B cell (primary cell): ENCODE measurements around the gene MECR. TPM values are rescaled to one million over a fixed set of nuclear protein-coding genes. Genes with fewer than 3 reads are reported as not detected.
"Not testable (repeated sequence)": the region's sequence is repeated elsewhere in the genome, so short reads cannot be mapped to it uniquely, and the experiment has no call there.

Experiments used
- ATAC-seq: fragments of 200-7000 bp; cut with Tn5 transposase; one replicate; pipeline ENCODE4 v1.10.0; 2021; ENCODE audit warnings: low read depth, mild to moderate bottlenecking, moderate number of reproducible peaks, moderate library complexity
- CTCF ChIA-PET: fragments of 350-600 bp; sonication (Branson Sonifier 250); formaldehyde crosslinking; loops from one replicate; lab custom pipeline; 2021; ENCODE audit warnings: antibody characterized with exemption, inconsistent platforms; lab: Charles Lee
- POLR2A ChIA-PET: fragments of 350-600 bp; sonication (Branson Sonifier 250); formaldehyde crosslinking; loops from one replicate; lab custom pipeline; 2021; ENCODE audit warnings: antibody characterized with exemption; lab: Charles Lee
- DNase-seq: peaks from one replicate; pipeline ENCODE4 v3.0.0; 2013
- H2AFZ ChIP-seq: 2 replicates; pipeline ENCODE4 v1.6.1; 2012; ENCODE audit warnings: mild to moderate bottlenecking, low read depth, low read length; ENCODE audit not compliant: insufficient read depth, poor library complexity, severe bottlenecking
- H3K27ac ChIP-seq, 2 donors: 1 replicate in 1 of 2; 2 replicates in 1 of 2; pipeline ENCODE4 v1.5.1; 2012 to 2013; ENCODE audit warnings: low read length in 2 of 2, mild to moderate bottlenecking in 2 of 2, moderate library complexity in 1 of 2
- H3K27me3 ChIP-seq, 4 experiments: fragments of 200-600 bp in 1 of 4; sonication (generic) in 1 of 4; replicated peaks in 1 of 4; 1 replicate in 2 of 4; 2 replicates in 2 of 4; pipeline versions ENCODE4 v1.6.1 to v1.7.0; 2013 to 2016; ENCODE audit warnings: low read length in 3 of 4, mild to moderate bottlenecking in 2 of 4, mixed read lengths in 1 of 4, moderate library complexity in 1 of 4; ENCODE audit not compliant: insufficient read depth in 4 of 4, control insufficient read depth in 3 of 4; ENCODE audit errors: control extremely low read depth in 1 of 4
- H3K36me3 ChIP-seq, 2 experiments: replicated peaks in 1 of 2; 1 replicate in 1 of 2; 2 replicates in 1 of 2; pipeline versions ENCODE4 v1.6.1 to v1.7.1; 2013; ENCODE audit warnings: low read length in 1 of 2; ENCODE audit not compliant: insufficient read depth in 2 of 2, control insufficient read depth in 1 of 2; ENCODE audit errors: control extremely low read depth in 1 of 2, extremely low read depth in 1 of 2
- H3K4me1 ChIP-seq, 2 donors: fragments of 200-600 bp in 1 of 2; sonication (generic) in 1 of 2; 1 replicate in 1 of 2; 2 replicates in 1 of 2; pipeline versions ENCODE4 v1.5.1 to v1.6.1; 2013 to 2017; ENCODE audit warnings: low read length in 2 of 2; ENCODE audit not compliant: control insufficient read depth in 2 of 2, insufficient read depth in 2 of 2
- H3K4me2 ChIP-seq: replicated peaks from 2 replicates; pipeline ENCODE3; 2012; ENCODE audit warnings: mild to moderate bottlenecking, low read depth, low read length; ENCODE audit not compliant: poor library complexity, severe bottlenecking
- H3K4me3 ChIP-seq, 5 experiments: fragments of 200-600 bp in 1 of 5; sonication (generic) in 1 of 5; 1 replicate in 3 of 5; 2 replicates in 2 of 5; pipeline versions ENCODE4 v1.5.1 to v1.7.0; 2011 to 2016; ENCODE audit warnings: low read length in 4 of 5, mild to moderate bottlenecking in 4 of 5, low read depth in 2 of 5, control low read depth in 1 of 5, moderate library complexity in 1 of 5; ENCODE audit not compliant: insufficient read depth in 1 of 5; ENCODE audit errors: control extremely low read depth in 1 of 5, extremely low read depth in 1 of 5
- H3K79me2 ChIP-seq: fragments of 200-600 bp; sonication (generic); one replicate; pipeline ENCODE4 v1.6.0; 2016; ENCODE audit warnings: low read length; ENCODE audit not compliant: control insufficient read depth, insufficient read depth
- H3K9ac ChIP-seq: fragments of 200-600 bp; sonication (generic); 2 replicates; pipeline ENCODE4 v1.6.1; 2017; ENCODE audit warnings: mild to moderate bottlenecking, low read length, moderate library complexity
- H3K9me3 ChIP-seq, 3 donors: one replicate each; pipeline versions ENCODE4 v1.6.1 to v1.7.1; 2013; ENCODE audit warnings: low read length in 2 of 3; ENCODE audit not compliant: control insufficient read depth in 2 of 3, insufficient read depth in 1 of 3; ENCODE audit errors: control extremely low read depth in 1 of 3
- H4K20me1 ChIP-seq: 2 replicates; pipeline ENCODE4 v1.6.0; 2012; ENCODE audit warnings: mild to moderate bottlenecking, low read length; ENCODE audit not compliant: insufficient read depth, control insufficient read depth, poor library complexity, severe bottlenecking
- H3K27ac Mint-ChIP-seq: one replicate; pipeline ENCODE4 v1.8.0; 2021; ENCODE audit warnings: mixed read lengths
- H3K27me3 Mint-ChIP-seq: one replicate; pipeline ENCODE4 v1.8.0; 2021; ENCODE audit warnings: mixed read lengths
- H3K4me1 Mint-ChIP-seq: one replicate; pipeline ENCODE4 v1.8.0; 2021; ENCODE audit warnings: mixed read lengths
- H3K4me3 Mint-ChIP-seq: one replicate; pipeline ENCODE4 v1.8.0; 2021; ENCODE audit warnings: mixed read lengths
- H3K9me3 Mint-ChIP-seq: one replicate; pipeline ENCODE4 v1.8.0; 2022; ENCODE audit warnings: mixed read lengths; ENCODE audit not compliant: insufficient read depth
- EZH2 ChIP-seq: IDR thresholded peaks from 2 replicates; pipeline ENCODE4 v1.6.1; 2012; ENCODE audit warnings: borderline replicate concordance, low read depth, mild to moderate bottlenecking, moderate library complexity, low read length; ENCODE audit not compliant: insufficient read depth, poor library complexity, severe bottlenecking
- WGBS: methylation state at CpG from one replicate; pipeline ENCODE4 v1.1.5; 2013; ENCODE audit warnings: missing lambda C conversion rate; ENCODE audit not compliant: insufficient coverage; 5-methylcytosine and 5-hydroxymethylcytosine counted together
- intact Hi-C: fragments of 100-400 bp; cut with micrococcal nuclease; formaldehyde crosslinking; loops from one replicate; pipeline ENCODE4 v1.10.0; 2022
- polyA plus RNA-seq: library from polyadenylated mRNA; depleted of rRNA; stranded (reverse); fragments of >200 nt; gene quantifications from 2 replicates; pipeline ENCODE4 v1.2.3, GENCODE V29; 2012
- total RNA-seq, 2 donors: library from RNA; stranded (reverse); fragments of 120-200 nt in 1 of 2; gene quantifications; 1 replicate in 1 of 2; 2 replicates in 1 of 2; pipeline versions ENCODE4 v1.2.3 to v1.2.4, GENCODE V29; 2013 to 2022
- TF ChIP-seq, protein P1 (sequence below): fragments of 200-600 bp; IDR thresholded peaks from one replicate; pipeline ENCODE4 v1.8.0; 2022; ENCODE audit warnings: antibody characterized with exemption, mild to moderate bottlenecking

The MECR gene
- total and polyA plus RNA-seq, 2 donors (not counting 1 experiment from before 2014, with no cell fraction given) = 15.9 to 16.2 TPM

DNA sequence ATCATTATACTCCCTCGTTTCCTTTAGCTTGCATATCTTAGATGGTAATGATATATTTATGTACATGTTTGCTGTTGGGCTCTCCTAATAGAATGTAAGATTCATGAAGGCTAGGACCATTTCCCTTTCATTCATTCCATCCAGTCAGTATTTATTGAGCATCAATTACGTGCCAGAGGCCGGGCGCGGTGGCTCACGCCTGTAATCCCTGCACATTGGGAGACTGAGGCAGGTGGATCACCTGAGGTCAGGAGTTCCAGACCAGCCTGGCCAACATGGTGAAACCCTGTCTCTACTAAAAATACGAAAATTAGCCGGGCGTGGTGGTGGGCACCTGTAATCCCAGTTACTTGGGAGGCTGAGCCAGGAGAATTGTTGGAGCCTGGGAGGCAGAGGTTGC, 4.1 kb upstream of the MECR start:
- WGBS = 96% methylated on average over 8 of the region's 9 CpGs
- POLR2A ChIA-PET, H3K4me3 Mint-ChIP-seq: not testable (repeated sequence)

DNA sequence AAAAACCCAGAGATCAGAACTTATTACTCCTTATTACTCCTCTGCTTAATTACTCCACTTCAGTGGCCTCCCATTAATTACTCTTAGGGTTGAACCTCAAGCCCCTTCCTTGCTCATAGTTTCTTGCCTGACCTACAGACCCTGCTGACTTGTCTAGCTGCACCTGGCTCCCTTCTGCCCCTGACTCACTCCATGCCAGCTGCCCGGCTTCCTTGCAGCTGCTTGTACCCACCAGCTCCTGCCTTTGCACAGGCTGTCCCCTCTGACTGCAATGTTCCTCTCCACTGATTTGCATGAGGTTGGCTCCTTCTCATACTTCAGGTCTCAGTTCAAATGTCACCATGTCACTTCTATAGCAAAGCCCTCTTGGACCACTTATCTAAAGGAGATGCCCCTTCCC, 3.7 kb upstream of the MECR start:
- Histone ChIP-seq H3K27me3 (peaks cover 0 to 37% (median 23%) of the 10 kb centered on the region in 4 experiments), H2AFZ (no peak overlapping the region), H3K36me3 (no peaks in the 10 kb centered on the region), H3K9ac (no peak overlapping the region), H3K4me2 (no peak overlapping the region), H3K27ac (no peak overlapping the region), H3K4me3 (no peak overlapping the region), H4K20me1 (no peaks in the 10 kb centered on the region), H3K4me1 (peaks cover 32 to 37% of the 10 kb centered on the region in 2 donors), H3K9me3 (no peaks in the 10 kb centered on the region), H3K79me2 (peaks cover 10% of the 10 kb centered on the region)
- DNase-seq (no peak), ATAC-seq (no peak)
- H3K4me1 Mint-ChIP-seq = peaks cover 34% of the 10 kb centered on the region
- peaks cover 43% of the 10 kb centered on the region for H3K27me3 Mint-ChIP-seq
- POLR2A ChIA-PET = no interaction called here
- intact Hi-C loops = loop anchor here (10.0 kb wide), 1 partner anchor 1700 kb away; no protein-coding TSS in a partner anchor
- no peak overlapping the region for H3K4me3 Mint-ChIP-seq
- 45% methylated on average over 1 of the region's 1 CpG for WGBS
- no peak overlapping the region for H3K27ac Mint-ChIP-seq
- H3K9me3 Mint-ChIP-seq = no peaks in the 10 kb centered on the region
- CTCF ChIA-PET = interaction anchor here (0.6 to 3.5 kb wide), 5 partner anchors 221 to 1545 kb away, joined by 3 to 50 read pairs (median 4); no protein-coding TSS in a partner anchor
- TF ChIP-seq, protein P1, sequence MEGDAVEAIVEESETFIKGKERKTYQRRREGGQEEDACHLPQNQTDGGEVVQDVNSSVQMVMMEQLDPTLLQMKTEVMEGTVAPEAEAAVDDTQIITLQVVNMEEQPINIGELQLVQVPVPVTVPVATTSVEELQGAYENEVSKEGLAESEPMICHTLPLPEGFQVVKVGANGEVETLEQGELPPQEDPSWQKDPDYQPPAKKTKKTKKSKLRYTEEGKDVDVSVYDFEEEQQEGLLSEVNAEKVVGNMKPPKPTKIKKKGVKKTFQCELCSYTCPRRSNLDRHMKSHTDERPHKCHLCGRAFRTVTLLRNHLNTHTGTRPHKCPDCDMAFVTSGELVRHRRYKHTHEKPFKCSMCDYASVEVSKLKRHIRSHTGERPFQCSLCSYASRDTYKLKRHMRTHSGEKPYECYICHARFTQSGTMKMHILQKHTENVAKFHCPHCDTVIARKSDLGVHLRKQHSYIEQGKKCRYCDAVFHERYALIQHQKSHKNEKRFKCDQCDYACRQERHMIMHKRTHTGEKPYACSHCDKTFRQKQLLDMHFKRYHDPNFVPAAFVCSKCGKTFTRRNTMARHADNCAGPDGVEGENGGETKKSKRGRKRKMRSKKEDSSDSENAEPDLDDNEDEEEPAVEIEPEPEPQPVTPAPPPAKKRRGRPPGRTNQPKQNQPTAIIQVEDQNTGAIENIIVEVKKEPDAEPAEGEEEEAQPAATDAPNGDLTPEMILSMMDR = no peak
- no peak for TF ChIP-seq EZH2

More for the DNA sequence above, 4.1 kb upstream of the MECR start:
- not testable (repeated sequence) for H3K27ac ChIP-seq, H2AFZ ChIP-seq, H3K9ac ChIP-seq, H3K4me3 ChIP-seq, H3K36me3 ChIP-seq, H3K79me2 ChIP-seq, DNase-seq, H3K27ac Mint-ChIP-seq, ATAC-seq, H3K9me3 ChIP-seq, H3K9me3 Mint-ChIP-seq, H4K20me1 ChIP-seq, H3K4me2 ChIP-seq
- intact Hi-C loops = loop anchor here (10.0 kb wide), 1 partner anchor 1700 kb away; no protein-coding TSS in a partner anchor
- Histone ChIP-seq H3K27me3 (peaks cover 0 to 40% (median 24%) of the 10 kb centered on the region in 4 experiments), H3K4me1 (peaks cover 30 to 35% of the 10 kb centered on the region in 2 donors)
- H3K4me1 Mint-ChIP-seq = peaks cover 30% of the 10 kb centered on the region
- H3K27me3 Mint-ChIP-seq = peaks cover 47% of the 10 kb centered on the region
- CTCF ChIA-PET = interaction anchor here (1.3 to 3.5 kb wide), 4 partner anchors 1146 to 1544 kb away, joined by 3 to 50 read pairs (median 4); no protein-coding TSS in a partner anchor
